Transverse colon (tissue), 4 donors: Measurements from ENCODE around the gene HERPUD1. TPM values are rescaled to one million over a fixed set of nuclear protein-coding genes. Genes with fewer than 3 reads are reported as not detected.

Experiments used
- DNase-seq: peaks from one replicate; pipeline ENCODE4 v3.0.0-alpha.2; 2019
- H3K27ac ChIP-seq, 4 donors: fragments of 200-600 bp; sonication (generic); 2 replicates each; pipeline ENCODE4 v1.5.1; 2016 to 2018; ENCODE audit warnings: inconsistent platforms in 4 of 4
- H3K27me3 ChIP-seq: fragments of 200-600 bp; sonication (generic); 2 replicates; pipeline ENCODE4 v1.5.1; 2017; ENCODE audit warnings: inconsistent platforms
- H3K36me3 ChIP-seq, 4 donors: fragments of 200-600 bp; sonication (generic); 2 replicates each; pipeline ENCODE4 v1.5.1; 2017 to 2019; ENCODE audit warnings: inconsistent platforms in 4 of 4
- H3K4me1 ChIP-seq, 4 donors: fragments of 200-600 bp; sonication (generic); 2 replicates each; pipeline ENCODE4 v1.5.1; 2017 to 2020; ENCODE audit warnings: inconsistent platforms in 4 of 4
- H3K4me3 ChIP-seq, 4 donors: fragments of 200-600 bp; sonication (generic); 1 replicate in 1 of 4; 2 replicates in 3 of 4; pipeline versions ENCODE4 v1.5.1 to v1.6.1; 2017 to 2019; ENCODE audit warnings: inconsistent platforms in 4 of 4
- H3K9me3 ChIP-seq, 2 donors: fragments of 200-600 bp; sonication (generic); 2 replicates each; pipeline ENCODE4 v1.5.1; 2017 to 2019; ENCODE audit warnings: inconsistent platforms in 2 of 2
- CTCF ChIP-seq, 5 experiments: fragments of 200-600 bp in 3 of 5; fragments of 450-650 bp in 2 of 5; sonication (generic) in 3 of 5; IDR thresholded peaks; 1 replicate in 2 of 5; 2 replicates in 3 of 5; pipeline ENCODE4 v1.5.1; 2016 to 2017; ENCODE audit warnings: antibody characterized with exemption in 5 of 5, inconsistent platforms in 3 of 5, mild to moderate bottlenecking in 2 of 5, moderate library complexity in 1 of 5
- EP300 ChIP-seq: sonication (generic); formaldehyde crosslinking; IDR thresholded peaks from one replicate; pipeline ENCODE4 v1.6.1; 2017; ENCODE audit warnings: antibody characterized with exemption, low read depth
- POLR2A ChIP-seq: fragments of 450-650 bp; IDR thresholded peaks from one replicate; pipeline ENCODE4 v1.6.1; 2016; ENCODE audit warnings: antibody characterized with exemption, mild to moderate bottlenecking, moderate library complexity
- POLR2AphosphoS5 ChIP-seq, 3 donors: sonication (generic); formaldehyde crosslinking; IDR thresholded peaks; one replicate each; pipeline ENCODE4 v1.6.1; 2016; ENCODE audit warnings: antibody characterized with exemption in 3 of 3
- WGBS, 2 donors: methylation state at CpG; one replicate each; pipeline ENCODE4 v1.1.5; 2018; ENCODE audit warnings: low coverage in 1 of 2; 5-methylcytosine and 5-hydroxymethylcytosine counted together
- in situ Hi-C, 4 donors: fragments of 200-750 bp; cut with MboI; loops; one replicate each; pipeline versions ENCODE4 v1.15.0 to v1.15.1; 2017; ENCODE audit warnings: low sequenced_read_pairs in 3 of 4, low pct_ligation_motif_present in 1 of 4, low pct_unique_long_range_greater_than_20kb in 1 of 4
- intact Hi-C: fragments of 100-400 bp; cut with DNase I; formaldehyde crosslinking; loops from one replicate; pipeline ENCODE4 v1.15.1; 2023; ENCODE audit warnings: low total_unique reads
- total RNA-seq, 4 donors: library from RNA; depleted of rRNA; stranded (reverse); fragments of >200 nt; gene quantifications; one replicate each; pipeline ENCODE4 v1.1.0, GENCODE V29; 2016

The HERPUD1 gene
- total RNA-seq, 4 donors from 2014 or later: 64.1 to 335 (median 186) TPM

GRCh38 chr16:56909527-56909979, 22.4 kb upstream of the HERPUD1 start:
- Histone ChIP-seq H3K27ac (peak overlapping the region in 1 of 4 donors; percentile 66), H3K36me3 (no peaks in the 10 kb centered on the region), H3K4me1 (peaks cover 9 to 27% (median 15%) of the 10 kb centered on the region in 4 donors), H3K27me3 (no peaks in the 10 kb centered on the region), H3K4me3 (no peak overlapping the region), H3K9me3 (no peaks in the 10 kb centered on the region)
- no peak for TF ChIP-seq POLR2A
- TF ChIP-seq POLR2AphosphoS5 (IDR thresholded peaks at IDR 0.05): no peak
- no peak for TF ChIP-seq EP300
- TF ChIP-seq CTCF (IDR thresholded peaks at IDR 0.05): no peak
- DNase-seq: no peak
- intact Hi-C loops (no loop called here), in situ Hi-C loops (no loop called here)
- 70% methylated on average over 7 of the region's 7 CpGs; no CpG with 5 or more reads in 1 of the 2 donors for WGBS, 2 donors

- Histone ChIP-seq H3K27ac (peak overlapping the region; percentile 58 to 66 (median 66)), H3K4me3 (no peak overlapping the region), H3K4me1 (peaks cover 9 to 27% (median 15%) of the 10 kb centered on the region in 4 donors), H3K9me3 (no peaks in the 10 kb centered on the region), H3K27me3 (no peaks in the 10 kb centered on the region), H3K36me3 (no peaks in the 10 kb centered on the region)
- in situ Hi-C loops (no loop called here), intact Hi-C loops (no loop called here)
- TF ChIP-seq CTCF (IDR thresholded peaks at IDR 0.05) (no peak), POLR2A (no peak), POLR2AphosphoS5 (IDR thresholded peaks at IDR 0.05) (no peak), EP300 (no peak)
- 96% methylated on average over 5 of the region's 5 CpGs; no CpG with 5 or more reads in 1 of the 2 donors for WGBS, 2 donors
- no peak for DNase-seq
Observed at GRCh38 chr16:56910112-56910511, 21.8 kb upstream of the HERPUD1 start.

GRCh38 chr16:56910654-56911539, 21.0 kb upstream of the HERPUD1 start:
- TF ChIP-seq POLR2AphosphoS5 (IDR thresholded peaks at IDR 0.05) (peak in 1 of 3 donors; percentile 13), EP300 (no peak)
- Histone ChIP-seq H3K36me3 (no peaks in the 10 kb centered on the region), H3K9me3 (no peaks in the 10 kb centered on the region), H3K27ac (peak overlapping the region; percentile 58 to 66 (median 66)), H3K4me1 (peaks cover 9 to 27% (median 15%) of the 10 kb centered on the region in 4 donors), H3K4me3 (no peak overlapping the region), H3K27me3 (no peaks in the 10 kb centered on the region)
- intact Hi-C loops (no loop called here), in situ Hi-C loops (no loop called here)
- DNase-seq: peak; percentile 67
- 80% methylated on average over 12 of the region's 12 CpGs; no CpG with 5 or more reads in 1 of the 2 donors for WGBS, 2 donors

GRCh38 chr16:56911771-56912571, 20.0 kb upstream of the HERPUD1 start:
- TF ChIP-seq POLR2A (no peak), EP300 (peak; percentile 74), POLR2AphosphoS5 (IDR thresholded peaks at IDR 0.05) (peak; percentile 36 to 73 (median 51))
- Histone ChIP-seq H3K4me1 (peaks cover 10 to 34% (median 21%) of the 10 kb centered on the region in 4 donors), H3K36me3 (no peaks in the 10 kb centered on the region), H3K27me3 (no peaks in the 10 kb centered on the region), H3K27ac (peak overlapping the region; percentile 58 to 66 (median 66)), H3K4me3 (no peak overlapping the region), H3K9me3 (no peaks in the 10 kb centered on the region)
- DNase-seq: peak; percentile 74
- 40 to 70% methylated on average over 1 to 22 of the region's 22 CpGs for whole genome bisulfite sequencing, 2 donors
- in situ Hi-C loops: no loop called here
- intact Hi-C loops: no loop called here
